Smooth muscle cell (in vitro differentiated cells): ENCODE results near the gene SOAT2. TPM values are rescaled to one million over a fixed set of nuclear protein-coding genes. Genes with fewer than 3 reads are reported as not detected.
"Not testable (repeated sequence)": the region's sequence is repeated elsewhere in the genome, so short reads cannot be mapped to it uniquely, and the experiment has no call there.

Source experiments
- DNase-seq: peaks from one replicate; lab custom pipeline; 2025; ENCODE audit not compliant: unreplicated experiment; lab: John Stamatoyannopoulos, UW
- H2AFZ ChIP-seq: fragments of 200-600 bp; sonication (generic); 2 replicates; pipeline ENCODE4 v1.6.0; 2016; ENCODE audit warnings: antibody characterized with exemption, low read depth, mild to moderate bottlenecking
- H3F3A ChIP-seq: fragments of 200-600 bp; sonication (generic); 2 replicates; pipeline ENCODE4 v1.6.0; 2017; ENCODE audit warnings: antibody characterized with exemption, low read depth
- H3K27ac ChIP-seq: fragments of 200-600 bp; sonication (generic); 2 replicates; pipeline ENCODE4 v1.5.1; 2016; ENCODE audit warnings: low read depth, mild to moderate bottlenecking
- H3K27me3 ChIP-seq: fragments of 200-600 bp; sonication (generic); 2 replicates; pipeline ENCODE4 v1.6.1; 2016; ENCODE audit warnings: low read depth, mild to moderate bottlenecking
- H3K36me3 ChIP-seq: fragments of 200-600 bp; sonication (generic); 2 replicates; pipeline ENCODE4 v1.5.1; 2016; ENCODE audit warnings: low read depth
- H3K4me1 ChIP-seq: fragments of 200-600 bp; sonication (generic); 2 replicates; pipeline ENCODE4 v1.5.1; 2016; ENCODE audit warnings: low read depth
- H3K4me2 ChIP-seq: fragments of 200-600 bp; sonication (generic); 2 replicates; pipeline ENCODE4 v1.6.0; 2016; ENCODE audit warnings: mild to moderate bottlenecking
- H3K4me3 ChIP-seq: fragments of 200-600 bp; sonication (generic); 2 replicates; pipeline ENCODE4 v1.5.1; 2016; ENCODE audit warnings: mild to moderate bottlenecking
- H3K79me2 ChIP-seq: fragments of 200-600 bp; sonication (generic); 2 replicates; pipeline ENCODE4 v1.6.0; 2016; ENCODE audit warnings: low read depth, mild to moderate bottlenecking
- H3K9ac ChIP-seq: fragments of 200-600 bp; sonication (generic); 2 replicates; pipeline ENCODE4 v1.6.0; 2016; ENCODE audit warnings: low read depth
- H3K9me3 ChIP-seq: fragments of 200-600 bp; sonication (generic); replicated peaks from 2 replicates; pipeline ENCODE4 v1.5.1; 2016; ENCODE audit warnings: low read depth
- H4K20me1 ChIP-seq: fragments of 200-600 bp; sonication (generic); 2 replicates; pipeline ENCODE4 v1.6.0; 2016; ENCODE audit warnings: low read depth
- WGBS: methylation state at CpG from one replicate; pipeline ENCODE4 v1.1.7; 2016; ENCODE audit warnings: low lambda C conversion rate; 5-methylcytosine and 5-hydroxymethylcytosine counted together
- polyA plus RNA-seq: library from polyadenylated mRNA; unstranded; fragments of >200 nt; fragmentation: Nextera tagmentation; extraction: Ambion mirVana; gene quantifications from 2 replicates; pipeline ENCODE4 v1.2.1, GENCODE V29; 2016
- total RNA-seq: library from RNA; depleted of rRNA; stranded (reverse); fragments of >200 nt; gene quantifications from 2 replicates; pipeline ENCODE4 v1.2.3, GENCODE V29; 2014
- TF ChIP-seq, protein P1 (sequence below): fragments of 200-600 bp; sonication (generic); IDR thresholded peaks from 2 replicates; pipeline ENCODE4 v1.5.1; 2017; ENCODE audit warnings: borderline replicate concordance, mild to moderate bottlenecking, antibody characterized with exemption; ENCODE audit not compliant: insufficient read depth, poor library complexity, severe bottlenecking

SOAT2 gene
- total and polyA plus RNA-seq, 2 experiments from 2014 or later: not detected

DNA sequence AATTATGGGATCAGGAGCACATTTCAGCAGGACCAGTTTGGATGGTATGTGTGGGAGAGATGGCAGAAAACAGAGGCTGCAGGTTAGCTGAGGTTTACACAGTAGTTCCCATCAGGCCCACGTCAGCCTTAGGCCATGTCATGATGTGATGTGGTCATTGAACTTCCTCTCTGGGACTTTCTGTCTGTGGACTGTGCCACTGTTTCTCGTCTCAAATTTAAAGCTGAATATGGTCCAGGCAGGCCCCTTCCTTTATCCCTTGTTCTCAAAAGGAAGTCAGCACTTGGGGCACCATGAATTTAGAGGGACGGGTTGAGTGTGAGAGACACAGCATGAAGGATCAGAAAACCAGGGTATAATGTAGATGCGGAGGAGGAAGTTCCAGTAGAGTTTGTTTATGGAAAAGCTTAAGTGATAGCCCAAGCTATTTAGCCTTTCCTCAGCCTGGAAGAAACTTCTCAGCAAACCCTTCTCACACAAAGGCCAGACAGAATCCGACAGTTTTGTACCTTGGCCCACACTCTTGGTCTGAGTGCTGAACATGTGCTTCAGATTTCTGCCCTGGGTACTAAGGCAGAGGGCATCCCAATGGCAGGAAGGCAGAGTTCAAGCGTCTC lies 9.4 kb upstream of the SOAT2 start:
- TF ChIP-seq, protein P1, sequence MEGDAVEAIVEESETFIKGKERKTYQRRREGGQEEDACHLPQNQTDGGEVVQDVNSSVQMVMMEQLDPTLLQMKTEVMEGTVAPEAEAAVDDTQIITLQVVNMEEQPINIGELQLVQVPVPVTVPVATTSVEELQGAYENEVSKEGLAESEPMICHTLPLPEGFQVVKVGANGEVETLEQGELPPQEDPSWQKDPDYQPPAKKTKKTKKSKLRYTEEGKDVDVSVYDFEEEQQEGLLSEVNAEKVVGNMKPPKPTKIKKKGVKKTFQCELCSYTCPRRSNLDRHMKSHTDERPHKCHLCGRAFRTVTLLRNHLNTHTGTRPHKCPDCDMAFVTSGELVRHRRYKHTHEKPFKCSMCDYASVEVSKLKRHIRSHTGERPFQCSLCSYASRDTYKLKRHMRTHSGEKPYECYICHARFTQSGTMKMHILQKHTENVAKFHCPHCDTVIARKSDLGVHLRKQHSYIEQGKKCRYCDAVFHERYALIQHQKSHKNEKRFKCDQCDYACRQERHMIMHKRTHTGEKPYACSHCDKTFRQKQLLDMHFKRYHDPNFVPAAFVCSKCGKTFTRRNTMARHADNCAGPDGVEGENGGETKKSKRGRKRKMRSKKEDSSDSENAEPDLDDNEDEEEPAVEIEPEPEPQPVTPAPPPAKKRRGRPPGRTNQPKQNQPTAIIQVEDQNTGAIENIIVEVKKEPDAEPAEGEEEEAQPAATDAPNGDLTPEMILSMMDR: no peak
- peak overlapping the region; percentile 30 for H3K9ac ChIP-seq
- WGBS: 39% methylated on average over 6 of the region's 6 CpGs
- no peaks in the 10 kb centered on the region for H3K36me3 ChIP-seq
- peaks cover 31% of the 10 kb centered on the region for H3K4me1 ChIP-seq
- H3F3A ChIP-seq: peaks cover 17% of the 10 kb centered on the region
- H3K27me3 ChIP-seq: no peaks in the 10 kb centered on the region
- H4K20me1 ChIP-seq: no peaks in the 10 kb centered on the region
- DNase-seq: no peak
- no peaks in the 10 kb centered on the region for H3K79me2 ChIP-seq
- no peak overlapping the region for H3K4me3 ChIP-seq
- H3K4me2 ChIP-seq: peak overlapping the region; percentile 49
- peak overlapping the region; percentile 88 for H3K27ac ChIP-seq
- no peak overlapping the region for H2AFZ ChIP-seq
- no peaks in the 10 kb centered on the region for H3K9me3 ChIP-seq

DNA sequence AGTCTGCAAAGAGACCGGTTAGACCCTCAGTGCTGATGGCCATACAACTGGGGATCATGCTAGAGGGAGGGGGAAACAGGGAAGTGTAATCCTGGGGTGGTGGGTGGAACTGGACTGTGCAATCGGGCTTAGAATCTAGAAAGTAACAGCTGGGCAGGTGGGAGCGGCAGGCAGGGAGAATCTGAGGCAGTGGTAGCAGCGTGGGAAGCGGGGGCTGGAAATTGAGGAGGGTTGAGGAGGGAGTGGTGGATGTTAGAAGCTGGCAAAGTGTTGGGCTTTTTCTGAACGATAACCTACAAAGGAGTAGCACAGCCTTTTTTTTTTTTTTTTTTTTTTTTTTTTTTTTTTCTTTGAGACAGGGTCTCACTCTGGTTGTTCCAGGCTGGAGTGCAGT lies 8.9 kb upstream of the SOAT2 start:
- Histone ChIP-seq H3K4me2 (no peak overlapping the region), H3K9ac (peak overlapping the region; percentile 30), H4K20me1 (no peaks in the 10 kb centered on the region), H3K9me3 (no peaks in the 10 kb centered on the region), H2AFZ (no peak overlapping the region), H3K27me3 (no peaks in the 10 kb centered on the region), H3K4me3 (no peak overlapping the region), H3K79me2 (no peaks in the 10 kb centered on the region), H3K27ac (peak overlapping the region; percentile 88), H3F3A (peaks cover 17% of the 10 kb centered on the region), H3K36me3 (no peaks in the 10 kb centered on the region), H3K4me1 (peaks cover 31% of the 10 kb centered on the region)
- DNase-seq: no peak
- TF ChIP-seq, protein P1: no peak
- WGBS: 76% methylated on average over 5 of the region's 6 CpGs

DNA sequence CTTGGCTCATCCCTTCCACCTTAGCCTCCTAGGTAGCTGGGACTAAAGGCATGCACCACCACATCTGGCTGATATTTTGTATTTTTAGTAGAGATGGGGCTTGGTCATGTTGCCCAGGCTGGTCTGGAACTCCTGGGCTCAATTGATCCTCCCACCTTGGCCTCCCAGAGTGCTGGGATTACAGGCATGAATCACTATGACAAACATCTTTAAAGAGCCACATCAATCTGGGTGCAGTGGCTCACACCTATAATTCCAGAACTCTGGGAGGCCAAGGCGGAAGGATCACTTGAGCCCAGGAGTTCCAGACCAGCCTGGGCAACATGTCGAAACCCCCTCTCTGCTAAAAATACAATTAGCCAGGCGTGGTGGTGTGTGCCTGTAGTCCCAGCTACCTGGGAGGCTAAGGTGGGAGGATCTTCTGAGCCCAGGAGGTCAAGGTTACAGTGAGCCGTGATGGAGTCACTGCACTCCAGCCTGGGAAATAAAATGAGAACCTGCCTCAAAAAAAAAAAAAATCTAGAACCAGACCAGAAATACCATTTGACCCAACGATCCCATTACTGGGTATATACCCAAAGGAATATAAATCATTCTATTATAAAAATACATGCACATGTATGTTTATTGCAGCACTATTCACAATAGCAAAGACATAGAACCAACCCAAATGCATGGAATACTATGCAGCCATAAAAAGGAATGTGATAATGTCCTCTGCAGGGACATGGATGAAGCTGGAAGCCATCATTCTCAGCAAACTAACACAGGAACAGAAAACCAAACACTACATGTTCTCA lies 8.3 kb upstream of the SOAT2 start:
- Histone ChIP-seq H3K4me1 (peaks cover 31% of the 10 kb centered on the region), H3K27ac (peak overlapping the region; percentile 88), H3F3A (peaks cover 17% of the 10 kb centered on the region)
- not testable (repeated sequence) for H3K9ac ChIP-seq, H3K27me3 ChIP-seq, H2AFZ ChIP-seq, H4K20me1 ChIP-seq, H3K36me3 ChIP-seq, H3K79me2 ChIP-seq, H3K4me3 ChIP-seq, DNase-seq, H3K4me2 ChIP-seq, H3K9me3 ChIP-seq
- 80% methylated on average over 5 of the region's 5 CpGs for WGBS

DNA sequence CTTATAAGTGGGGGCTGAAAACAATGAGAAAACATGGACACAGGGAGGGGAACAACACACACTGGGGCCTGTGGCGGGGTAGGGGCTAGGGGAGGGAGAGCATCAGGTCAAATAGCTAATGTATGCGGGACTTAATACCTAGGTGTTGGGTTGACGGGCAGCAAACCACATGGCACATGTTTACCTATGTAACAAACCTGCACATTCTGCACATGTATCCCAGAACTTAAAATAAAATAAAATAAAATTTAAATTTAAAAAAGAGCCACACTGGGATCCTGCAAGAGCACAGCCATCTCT lies 7.7 kb upstream of the SOAT2 start:
- not testable (repeated sequence) for H3K27ac ChIP-seq, H3K79me2 ChIP-seq, H3K4me3 ChIP-seq, H3K27me3 ChIP-seq, H2AFZ ChIP-seq, H3K4me2 ChIP-seq, H3K9me3 ChIP-seq, H3K36me3 ChIP-seq, H3K9ac ChIP-seq, DNase-seq, H4K20me1 ChIP-seq
- WGBS: 97% methylated on average over 3 of the region's 3 CpGs
- Histone ChIP-seq H3F3A (peaks cover 17% of the 10 kb centered on the region), H3K4me1 (peaks cover 31% of the 10 kb centered on the region)
